ENCODE measurements around the gene NPC2. TPM values are rescaled to one million over a fixed set of nuclear protein-coding genes. Genes with fewer than 3 reads are reported as not detected.

The NPC2 gene
- total RNA-seq, 4 donors from 2014 or later = 225 to 510 (median 340) TPM

- H3K4me1 ChIP-seq = no peaks in the 10 kb centered on the region
- no peak overlapping the region for H3K4me3 ChIP-seq
- no peaks in the 10 kb centered on the region for H3K9me3 ChIP-seq
- no peak for DNase-seq (ENCODE audit: low spot score in 2 of 2)
- no peaks in the 10 kb centered on the region for H3K27me3 ChIP-seq
- H3K36me3 ChIP-seq = no peaks in the 10 kb centered on the region
- H3K27ac ChIP-seq = no peak overlapping the region
- no peak for TF ChIP-seq POLR2A (IDR thresholded peaks at IDR 0.05)
Observed at GRCh38 chr14:74442757-74443156, 50.3 kb downstream of the NPC2 start.

GRCh38 chr14:74441113-74441512 lies 52.0 kb downstream of the NPC2 start:
- Histone ChIP-seq H3K27me3 (no peaks in the 10 kb centered on the region), H3K4me3 (no peak overlapping the region), H3K36me3 (no peaks in the 10 kb centered on the region), H3K4me1 (no peaks in the 10 kb centered on the region), H3K9me3 (no peaks in the 10 kb centered on the region), H3K27ac (no peak overlapping the region)
- WGBS, 2 donors = 79 to 83% methylated on average over 3 of the region's 3 CpGs
- TF ChIP-seq CTCF (IDR thresholded peaks at IDR 0.05) (no peak), POLR2A (IDR thresholded peaks at IDR 0.05) (no peak), EP300 (IDR thresholded peaks at IDR 0.05) (no peak)
- no peak for DNase-seq (ENCODE audit: low spot score in 2 of 2)

GRCh38 chr14:74438351-74438915 lies 54.7 kb downstream of the NPC2 start:
- whole genome bisulfite sequencing, 2 donors = 77 to 80% methylated on average over 3 of the region's 3 CpGs
- H3K9me3 ChIP-seq = no peaks in the 10 kb centered on the region
- H3K27me3 ChIP-seq = no peaks in the 10 kb centered on the region
- no peak overlapping the region for H3K4me3 ChIP-seq
- TF ChIP-seq EP300 (IDR thresholded peaks at IDR 0.05) (no peak), CTCF (IDR thresholded peaks at IDR 0.05) (no peak)
- H3K27ac ChIP-seq = no peak overlapping the region
- no peak for DNase-seq (ENCODE audit: low spot score in 2 of 2)
- no peaks in the 10 kb centered on the region for H3K4me1 ChIP-seq
- no peaks in the 10 kb centered on the region for H3K36me3 ChIP-seq

- WGBS, 2 donors = 22 to 28% methylated on average over 3 of the region's 3 CpGs
- Histone ChIP-seq H3K9me3 (no peaks in the 10 kb centered on the region), H3K36me3 (no peaks in the 10 kb centered on the region), H3K27me3 (no peaks in the 10 kb centered on the region), H3K4me1 (no peaks in the 10 kb centered on the region), H3K4me3 (no peak overlapping the region), H3K27ac (no peak overlapping the region)
- no peak for DNase-seq (ENCODE audit: low spot score in 2 of 2)
- no peak for TF ChIP-seq POLR2A (IDR thresholded peaks at IDR 0.05)
- TF ChIP-seq EP300 (IDR thresholded peaks at IDR 0.05) = no peak
- no peak for TF ChIP-seq CTCF (IDR thresholded peaks at IDR 0.05)
Observed at GRCh38 chr14:74437496-74438053, 55.5 kb downstream of the NPC2 start.

- no peak overlapping the region for H3K27ac ChIP-seq
- DNase-seq (ENCODE audit: low spot score in 2 of 2) = no peak
- H3K36me3 ChIP-seq = no peaks in the 10 kb centered on the region
- H3K9me3 ChIP-seq = no peaks in the 10 kb centered on the region
- no peaks in the 10 kb centered on the region for H3K27me3 ChIP-seq
- H3K4me1 ChIP-seq = no peaks in the 10 kb centered on the region
- 8 to 19% methylated on average over 2 of the region's 2 CpGs for WGBS, 2 donors
- H3K4me3 ChIP-seq = no peak overlapping the region
- no peak for TF ChIP-seq CTCF (IDR thresholded peaks at IDR 0.05)
- TF ChIP-seq POLR2A (IDR thresholded peaks at IDR 0.05) = no peak
- TF ChIP-seq EP300 (IDR thresholded peaks at IDR 0.05) = no peak
Observed at GRCh38 chr14:74434294-74434693, 58.8 kb downstream of the NPC2 start.

Measured in tibial nerve (tissue), 4 donors.